Stimulated activated naive CD4-positive, alpha-beta T cell treated with Interleukin-2 at 50 U/mL for 16 hours (primary cell): ENCODE data around the gene AHR.

ENCODE experiments used
- DNase-seq: peaks from one replicate; lab custom pipeline; 2025; lab: John Stamatoyannopoulos, UW

Gene AHR

GRCh38 chr7:17298102-17298839, at the start of gene AHR:
TSS of gene AHR (plus strand) at chr7:17298652. CDS start at chr7:17299265, 613 bp downstream.
- peak; percentile 88 for DNase-seq

- DNase-seq, result no peak
Measured at GRCh38 chr7:17253885-17254284, 44.6 kb upstream of the AHR start.

GRCh38 chr7:17255926-17256325, 42.5 kb upstream of the AHR start:
- no peak for DNase-seq

- no peak for DNase-seq
Measured at GRCh38 chr7:17256375-17256774, 42.1 kb upstream of the AHR start.

- DNase-seq, result no peak
Measured at GRCh38 chr7:17266565-17266964, 31.9 kb upstream of the AHR start.

GRCh38 chr7:17269341-17270221, 28.9 kb upstream of the AHR start:
- no peak for DNase-seq

GRCh38 chr7:17274551-17275245, 23.8 kb upstream of the AHR start:
- peak; percentile 18 for DNase-seq

- DNase-seq, result no peak
Measured at GRCh38 chr7:17275749-17276671, 22.4 kb upstream of the AHR start.

GRCh38 chr7:17279061-17279460, 19.4 kb upstream of the AHR start:
- DNase-seq, result no peak

GRCh38 chr7:17289074-17289645, 9.3 kb upstream of the AHR start:
- DNase-seq, result no peak

GRCh38 chr7:17292843-17293242, 5.6 kb upstream of the AHR start:
- no peak for DNase-seq

GRCh38 chr7:17293481-17293880, 5.0 kb upstream of the AHR start:
- DNase-seq, result no peak

GRCh38 chr7:17297243-17297642, 1.2 kb upstream of the AHR start:
- DNase-seq, result no peak

- peak; percentile 59 for DNase-seq
Measured at GRCh38 chr7:17298840-17299482, 509 bp downstream of the AHR start.

- DNase-seq, result no peak
Measured at GRCh38 chr7:17299483-17299991, 1.1 kb downstream of the AHR start.

GRCh38 chr7:17300012-17300411, 1.6 kb downstream of the AHR start:
- no peak for DNase-seq

GRCh38 chr7:17300437-17300836, 2.0 kb downstream of the AHR start:
- DNase-seq, result no peak

GRCh38 chr7:17301471-17302456, 3.3 kb downstream of the AHR start:
- DNase-seq, result peak; percentile 14

GRCh38 chr7:17302575-17303142, 4.2 kb downstream of the AHR start:
- DNase-seq, result no peak
